NOMO-1 (cell line): ENCODE results near the gene SYNGR3.

ENCODE experiments used
- DNase-seq, 2 experiments: peaks; one replicate each; lab custom pipeline; 2025; ENCODE audit not compliant: unreplicated experiment in 2 of 2; lab: John Stamatoyannopoulos, UW

The SYNGR3 gene

GRCh38 chr16:1991948-1992703 is 2.4 kb downstream of the SYNGR3 start:
- peak; percentile 73 to 88 for DNase-seq

DNA sequence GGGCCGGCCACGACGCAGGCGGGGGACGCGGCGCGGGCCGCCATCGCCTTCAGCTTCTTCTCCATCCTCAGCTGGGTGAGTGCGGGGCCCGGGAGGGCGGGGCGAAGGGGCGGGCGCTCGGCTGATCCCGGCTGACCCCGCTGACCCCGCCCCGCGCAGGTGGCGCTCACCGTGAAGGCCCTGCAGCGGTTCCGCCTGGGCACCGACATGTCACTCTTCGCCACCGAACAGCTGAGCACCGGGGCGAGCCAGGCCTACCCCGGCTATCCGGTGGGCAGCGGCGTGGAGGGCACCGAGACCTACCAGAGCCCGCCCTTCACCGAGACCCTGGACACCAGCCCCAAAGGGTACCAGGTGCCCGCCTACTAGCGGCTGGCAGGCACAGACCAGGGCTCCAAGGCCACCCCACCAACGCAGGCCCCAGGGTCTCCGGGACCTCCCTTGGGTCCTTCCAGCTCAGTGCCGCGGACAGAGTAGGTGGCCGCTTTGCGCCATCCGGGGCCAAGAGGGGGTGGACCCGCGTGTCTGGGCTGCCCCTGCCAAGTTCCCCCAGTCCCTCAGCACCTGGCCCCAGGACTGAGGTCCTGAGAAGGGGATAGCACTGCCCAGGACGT is 3.0 kb downstream of the SYNGR3 start:
- DNase-seq = no peak

- no peak for DNase-seq
Observed at GRCh38 chr16:1993731-1994131, 4.0 kb downstream of the SYNGR3 start.

GRCh38 chr16:1997494-1998359 is 8.0 kb downstream of the SYNGR3 start:
- no peak for DNase-seq

GRCh38 chr16:1998360-1998835 is 8.6 kb downstream of the SYNGR3 start:
- DNase-seq = no peak

GRCh38 chr16:1998852-1999801 is 9.4 kb downstream of the SYNGR3 start:
- no peak for DNase-seq

DNA sequence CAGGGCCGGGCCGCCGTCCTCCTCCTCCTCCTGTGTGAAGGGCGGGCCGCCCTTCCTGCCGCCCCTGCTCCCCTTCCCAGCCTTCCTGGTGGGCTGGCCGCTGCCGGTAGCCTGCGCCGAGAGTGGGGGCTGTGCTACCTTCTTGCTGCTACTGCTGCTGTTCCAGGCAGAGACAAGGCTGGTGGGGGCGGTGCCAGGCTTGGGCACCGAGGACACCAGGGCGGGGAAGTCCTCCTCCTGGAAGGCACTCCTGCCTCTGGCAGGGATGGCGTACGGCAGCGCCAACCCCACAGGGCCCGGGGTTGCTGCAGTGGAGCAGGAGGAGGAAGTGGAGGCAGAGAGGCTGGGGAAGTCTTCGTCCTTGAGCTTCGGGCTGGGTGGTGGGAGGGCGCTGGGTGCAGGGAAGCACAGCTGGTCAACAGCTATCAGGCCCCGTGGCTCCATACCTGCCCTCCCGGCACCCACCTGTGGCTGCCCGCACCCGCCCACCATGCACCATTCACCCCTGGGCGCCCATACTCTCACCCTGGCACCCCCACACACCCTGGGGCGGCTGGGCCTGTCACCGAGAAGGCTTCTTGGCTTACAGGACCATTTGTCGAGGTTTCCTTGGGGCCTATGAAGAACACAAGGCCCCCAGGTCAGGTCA is 10.2 kb downstream of the SYNGR3 start:
- no peak for DNase-seq

DNA sequence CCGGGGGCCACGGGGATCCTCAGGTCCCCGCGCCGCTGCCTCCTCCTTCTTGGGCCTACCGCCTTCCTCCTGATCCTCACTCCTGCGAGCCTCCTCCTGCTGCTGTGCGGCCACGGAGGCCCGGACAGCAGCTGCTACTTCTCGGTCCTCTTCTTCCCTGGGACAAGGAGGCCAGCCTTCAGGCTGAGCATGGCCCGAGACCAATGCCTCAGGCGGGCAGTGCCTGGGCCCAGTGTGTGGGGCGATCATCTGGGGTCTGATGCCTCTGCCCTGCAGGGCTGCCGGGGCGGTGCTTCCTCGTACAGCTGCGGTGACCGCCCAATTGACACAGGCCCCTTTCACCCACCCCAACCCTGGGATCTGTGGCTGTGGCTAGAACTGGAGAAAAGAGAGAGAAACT is 11.3 kb downstream of the SYNGR3 start:
- no peak for DNase-seq

- no peak for DNase-seq
Observed at GRCh38 chr16:2001456-2002355, 11.9 kb downstream of the SYNGR3 start.

DNA sequence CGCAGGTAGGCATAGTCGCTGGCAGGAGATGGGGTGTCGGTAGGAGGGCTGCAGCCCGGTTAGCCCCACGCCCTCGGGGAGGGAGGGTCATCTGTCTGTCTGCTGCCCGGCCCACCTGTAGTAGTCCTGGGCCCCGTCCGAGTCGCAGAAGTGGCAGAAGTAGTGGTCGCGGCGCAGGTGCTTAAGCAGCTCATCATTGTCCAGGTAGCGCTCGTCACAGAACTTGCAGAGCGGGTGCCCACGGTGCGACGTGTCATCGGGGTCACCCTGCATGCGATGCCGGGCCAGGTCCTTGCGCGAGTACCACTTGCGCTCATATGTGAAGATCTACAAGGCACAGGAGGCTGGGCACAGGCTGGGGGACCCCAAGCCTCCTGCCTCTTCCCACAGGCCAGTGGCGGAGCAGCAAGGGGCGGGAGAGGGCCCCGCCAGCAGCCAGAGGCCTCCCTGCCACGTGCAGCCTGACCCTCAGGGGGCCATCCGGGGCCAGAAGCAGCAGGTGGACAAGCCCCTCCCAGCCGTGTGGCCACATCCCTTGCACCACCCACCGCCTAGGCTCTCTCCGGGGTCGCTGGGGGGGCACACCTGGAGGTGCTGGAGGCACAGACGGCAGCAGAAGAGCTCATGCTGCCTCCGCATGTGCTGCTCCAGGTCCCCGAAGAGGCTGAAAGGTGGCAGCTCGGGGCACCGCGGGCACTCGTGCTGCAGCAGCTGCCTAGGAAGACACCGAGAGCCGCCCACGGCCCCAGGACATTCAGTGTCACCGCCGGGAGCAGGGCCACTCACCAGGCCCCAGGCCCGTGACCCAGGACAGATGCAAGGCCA is 12.8 kb downstream of the SYNGR3 start:
- DNase-seq = no peak

GRCh38 chr16:2003231-2003826 is 13.6 kb downstream of the SYNGR3 start:
- DNase-seq = no peak

DNA sequence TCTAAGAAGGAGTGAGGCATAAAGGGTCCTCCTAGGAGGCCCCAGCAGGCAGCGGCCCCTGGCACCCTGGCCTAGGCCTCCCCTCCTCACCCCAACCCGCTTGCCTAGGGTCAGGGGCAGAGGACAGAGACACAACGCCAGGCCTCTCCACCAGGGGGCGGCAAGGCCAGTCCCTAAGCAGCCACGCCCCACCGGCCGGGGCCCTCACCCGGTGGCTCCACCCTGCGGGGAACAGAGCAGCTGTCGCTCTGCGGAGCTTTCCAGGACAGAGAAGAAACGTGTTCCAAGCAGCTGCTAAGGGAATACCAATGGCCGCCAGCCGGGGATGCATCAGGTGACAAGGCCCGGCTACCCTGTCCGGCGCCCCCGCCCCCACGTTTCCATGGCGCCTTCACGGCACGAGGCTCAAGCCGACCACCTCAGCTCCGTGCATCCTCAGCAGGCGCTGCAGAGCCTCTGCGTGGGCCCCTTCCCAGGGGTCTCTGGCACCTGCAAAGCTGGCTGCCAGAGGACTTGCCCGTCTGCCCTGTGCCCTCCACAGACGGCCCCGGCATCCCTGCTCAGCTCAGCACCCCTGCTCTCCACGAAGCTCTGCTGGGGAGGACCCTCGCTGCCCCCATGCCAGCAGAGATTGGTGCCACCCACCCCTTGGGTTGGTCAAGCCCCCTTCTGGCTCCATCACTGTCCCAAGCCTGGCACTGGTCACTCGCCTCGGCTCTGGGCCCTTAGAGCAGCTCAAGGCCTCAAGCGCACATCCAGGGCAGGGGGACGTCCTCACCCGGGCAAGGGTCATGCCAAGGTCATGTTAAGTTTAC is 14.3 kb downstream of the SYNGR3 start:
- peak; percentile 77 to 83 for DNase-seq

- no peak for DNase-seq
Observed at GRCh38 chr16:2004795-2005517, 15.2 kb downstream of the SYNGR3 start.

DNA sequence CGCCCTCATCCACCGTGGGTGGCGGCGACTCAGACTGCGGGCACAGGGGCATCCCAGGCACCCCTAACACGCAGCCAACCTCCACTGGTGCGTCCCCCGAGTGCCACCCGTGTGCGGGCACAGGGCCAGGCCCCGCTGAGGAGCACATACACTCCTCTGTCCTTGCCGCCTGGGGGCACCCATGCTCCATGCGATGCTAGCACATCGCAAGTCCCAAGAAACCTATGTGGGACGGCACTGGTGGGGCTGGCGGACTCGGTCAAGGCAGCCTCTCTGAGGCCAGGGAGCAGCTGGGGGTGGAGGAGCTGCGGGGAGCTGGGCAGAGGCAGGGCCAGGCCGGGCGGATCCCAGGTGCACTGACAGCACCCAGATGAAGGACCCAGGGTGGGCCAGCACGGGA is 15.9 kb downstream of the SYNGR3 start:
- DNase-seq = no peak

GRCh38 chr16:2006317-2006716 is 16.5 kb downstream of the SYNGR3 start:
- DNase-seq = no peak
